ENCODE data around the gene MAB21L2.
A peak's percentile ranks its signal among the peaks of the same experiment; 100 is the strongest.

MAB21L2 gene

GRCh38 chr4:150590631-150591030 is 8.7 kb downstream of the MAB21L2 start:
- H3K27me3 ChIP-seq (ENCODE audit: insufficient read depth, low read depth), result no peaks in the 10 kb centered on the region
- no peak overlapping the region for H3K4me2 ChIP-seq
- no peak for TF ChIP-seq CTCF (conservative IDR thresholded peaks at IDR 0.05; ENCODE audit: low read depth, low read length)

GRCh38 chr4:150591406-150591805 is 9.5 kb downstream of the MAB21L2 start:
- H4K20me1 ChIP-seq (ENCODE audit: insufficient read depth), result no peaks in the 10 kb centered on the region
- H3K9ac ChIP-seq, result no peak overlapping the region
- no peak overlapping the region for H3K27ac ChIP-seq
- TF ChIP-seq CTCF (conservative IDR thresholded peaks at IDR 0.05; ENCODE audit: low read depth, low read length), result no peak
- H3K79me2 ChIP-seq (ENCODE audit: insufficient read depth, low read depth), result no peaks in the 10 kb centered on the region
- no peak overlapping the region for H3K4me3 ChIP-seq (IDR thresholded peaks at IDR 0.05; ENCODE audit: insufficient read depth, low read depth, low read length)
- H3K27me3 ChIP-seq (ENCODE audit: insufficient read depth, low read depth), result no peaks in the 10 kb centered on the region
- H3K4me1 ChIP-seq (ENCODE audit: low read depth, poor library complexity, severe bottlenecking), result no peaks in the 10 kb centered on the region
- no peak overlapping the region for H2AFZ ChIP-seq (ENCODE audit: low read depth)
- no peaks in the 10 kb centered on the region for H3K36me3 ChIP-seq (ENCODE audit: insufficient read depth)
- no peak overlapping the region for H3K4me2 ChIP-seq

More at GRCh38 chr4:150590631-150591030, 8.7 kb downstream of the MAB21L2 start:
- Histone ChIP-seq H4K20me1 (ENCODE audit: insufficient read depth) (no peaks in the 10 kb centered on the region), H3K36me3 (ENCODE audit: insufficient read depth) (no peaks in the 10 kb centered on the region), H3K27ac (no peak overlapping the region), H3K4me3 (IDR thresholded peaks at IDR 0.05; ENCODE audit: insufficient read depth, low read depth, low read length) (no peak overlapping the region), H3K4me1 (ENCODE audit: low read depth, poor library complexity, severe bottlenecking) (no peaks in the 10 kb centered on the region), H2AFZ (ENCODE audit: low read depth) (no peak overlapping the region), H3K9ac (no peak overlapping the region), H3K79me2 (ENCODE audit: insufficient read depth, low read depth) (no peaks in the 10 kb centered on the region)

GRCh38 chr4:150591904-150592303 is 10.0 kb downstream of the MAB21L2 start:
- no peaks in the 10 kb centered on the region for H3K79me2 ChIP-seq (ENCODE audit: insufficient read depth, low read depth)
- no peak overlapping the region for H2AFZ ChIP-seq (ENCODE audit: low read depth)
- no peak for TF ChIP-seq CTCF (conservative IDR thresholded peaks at IDR 0.05; ENCODE audit: low read depth, low read length)
- H3K36me3 ChIP-seq (ENCODE audit: insufficient read depth), result no peaks in the 10 kb centered on the region
- no peaks in the 10 kb centered on the region for H4K20me1 ChIP-seq (ENCODE audit: insufficient read depth)
- H3K4me3 ChIP-seq (IDR thresholded peaks at IDR 0.05; ENCODE audit: insufficient read depth, low read depth, low read length), result no peak overlapping the region
- H3K4me1 ChIP-seq (ENCODE audit: low read depth, poor library complexity, severe bottlenecking), result no peaks in the 10 kb centered on the region
- no peaks in the 10 kb centered on the region for H3K27me3 ChIP-seq (ENCODE audit: insufficient read depth, low read depth)
- H3K9ac ChIP-seq, result no peak overlapping the region
- no peak overlapping the region for H3K27ac ChIP-seq
- no peak overlapping the region for H3K4me2 ChIP-seq

- Histone ChIP-seq H3K27me3 (ENCODE audit: insufficient read depth, low read depth) (no peaks in the 10 kb centered on the region), H3K27ac (no peak overlapping the region), H2AFZ (ENCODE audit: low read depth) (no peak overlapping the region), H4K20me1 (ENCODE audit: insufficient read depth) (no peaks in the 10 kb centered on the region), H3K4me3 (IDR thresholded peaks at IDR 0.05; ENCODE audit: insufficient read depth, low read depth, low read length) (no peak overlapping the region), H3K4me1 (ENCODE audit: low read depth, poor library complexity, severe bottlenecking) (no peaks in the 10 kb centered on the region), H3K4me2 (no peak overlapping the region), H3K79me2 (ENCODE audit: insufficient read depth, low read depth) (no peaks in the 10 kb centered on the region), H3K36me3 (ENCODE audit: insufficient read depth) (no peaks in the 10 kb centered on the region; the same call in 1 of the 2 replicates), H3K9ac (no peak overlapping the region)
- TF ChIP-seq CTCF (conservative IDR thresholded peaks at IDR 0.05; ENCODE audit: low read depth, low read length), result 0 out of 2 replicates have a peak, but pooled peaks have one; percentile 14
These were observed 12.0 kb downstream of the MAB21L2 start for GRCh38 chr4:150593996-150594395.
